ENCODE results near the gene ATXN2.
"Not testable (repeated sequence)": the region's sequence is repeated elsewhere in the genome, so short reads cannot be mapped to it uniquely, and the experiment has no call there.

The ATXN2 gene

GRCh38 chr12:111413442-111414086 is 185.6 kb downstream of the ATXN2 start:
- no peak for DNase-seq

GRCh38 chr12:111412830-111413441 is 186.2 kb downstream of the ATXN2 start:
- DNase-seq, result no peak

GRCh38 chr12:111412007-111412829 is 186.9 kb downstream of the ATXN2 start:
- DNase-seq, result no peak

DNA sequence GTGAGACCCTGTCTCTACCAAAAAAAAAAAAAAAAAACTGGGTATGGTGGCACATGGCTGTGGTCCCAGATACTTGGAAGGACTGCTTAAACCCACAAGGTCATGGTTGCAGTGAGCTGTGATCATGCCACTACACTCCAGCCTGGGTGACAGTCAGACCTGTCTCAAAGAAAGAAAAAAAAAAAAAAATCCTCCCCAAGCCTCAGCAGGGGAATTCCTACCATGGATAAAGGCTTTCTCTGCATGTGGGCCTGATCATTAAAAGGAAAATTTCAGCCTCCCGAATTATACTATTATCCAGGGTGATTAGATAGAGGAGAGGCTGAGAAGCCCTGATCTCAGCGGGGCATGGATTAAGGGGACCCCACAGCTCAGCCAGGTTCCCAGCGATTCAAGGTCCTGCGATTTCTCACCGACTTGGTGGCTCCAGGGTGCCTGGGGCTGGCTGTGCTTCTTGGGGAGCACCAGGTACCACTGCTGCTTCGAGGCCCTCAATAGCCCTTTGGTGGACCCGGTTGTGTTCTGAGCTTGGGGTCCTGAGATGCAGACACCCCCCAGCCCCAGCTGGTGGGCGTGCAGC is 187.8 kb downstream of the ATXN2 start:
- DNase-seq, result no peak

DNA sequence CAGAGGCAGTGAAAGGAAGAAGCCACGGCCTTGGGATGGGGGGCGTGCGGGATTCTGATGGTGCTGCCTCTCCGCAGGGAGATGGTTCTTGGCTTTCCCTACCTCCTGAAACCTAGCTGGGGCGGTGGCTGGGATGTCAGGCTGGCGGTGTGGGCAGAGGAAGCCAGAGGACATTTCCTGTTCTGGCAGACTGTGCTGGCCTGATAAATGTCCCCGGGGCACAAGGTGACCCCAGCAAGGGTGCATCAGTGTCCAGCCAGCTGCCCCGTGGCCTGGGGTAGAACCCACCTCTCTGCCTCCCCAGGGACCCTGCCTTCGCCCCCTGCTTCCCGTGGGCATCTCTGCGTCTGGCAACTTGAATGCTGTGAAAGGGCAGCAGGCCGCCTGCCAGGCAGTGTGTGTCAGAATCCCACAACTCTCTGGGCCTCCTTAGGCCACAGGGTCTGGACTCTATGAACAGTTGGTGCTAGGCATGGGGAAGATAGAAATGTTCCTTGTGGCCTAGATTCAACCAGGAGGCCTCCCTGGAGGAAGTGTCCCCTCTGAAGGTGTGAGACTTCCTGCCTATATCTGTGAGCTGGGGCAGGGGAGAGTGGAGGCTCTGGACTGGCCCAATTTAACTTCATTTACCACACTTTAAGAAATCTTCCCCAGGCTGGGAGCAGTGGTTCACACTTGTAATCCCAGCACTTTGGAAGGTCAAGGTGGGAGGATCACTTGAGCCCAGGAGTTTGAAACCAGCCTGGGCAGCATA is 188.5 kb downstream of the ATXN2 start:
- DNase-seq, result no peak

GRCh38 chr12:111409780-111410430 is 189.2 kb downstream of the ATXN2 start:
- DNase-seq, result no peak

DNA sequence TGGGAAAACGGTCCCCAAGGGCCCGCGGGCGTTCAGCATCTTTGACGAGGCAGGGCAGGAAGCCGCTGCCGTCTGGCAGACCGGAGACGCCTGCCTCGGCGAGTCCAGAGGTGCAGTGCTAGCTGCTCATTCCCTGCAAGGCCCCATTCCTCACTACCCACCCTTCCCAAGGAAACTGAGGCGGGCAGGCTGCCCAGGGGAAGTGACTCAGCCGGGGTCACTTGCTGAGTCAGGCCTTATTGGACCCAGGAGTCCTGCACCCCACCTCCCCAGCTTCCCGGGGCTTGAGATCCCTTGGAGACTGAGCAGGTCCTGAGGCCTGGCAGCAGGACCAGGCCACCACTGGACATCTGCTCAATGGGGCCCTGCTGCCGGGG is 189.7 kb downstream of the ATXN2 start:
- DNase-seq, result no peak

- DNase-seq, result no peak
Measured at GRCh38 chr12:111408686-111409402, 190.3 kb downstream of the ATXN2 start.

DNA sequence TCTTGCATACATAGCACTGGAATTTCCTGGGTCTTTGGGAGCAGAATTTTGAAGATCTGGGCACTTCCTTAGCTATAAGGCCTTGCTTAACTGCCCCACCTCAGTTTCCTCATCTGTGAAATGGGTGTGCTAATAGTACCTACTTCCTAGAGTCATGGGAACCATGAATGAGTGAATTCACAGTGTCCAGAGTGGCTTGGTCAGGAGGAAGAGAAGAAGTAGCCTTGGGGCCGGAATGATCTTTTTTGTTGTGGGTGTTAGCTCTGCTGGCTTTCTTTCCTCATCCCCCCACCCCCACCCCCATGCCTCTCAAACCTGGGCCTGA is 191.0 kb downstream of the ATXN2 start:
- DNase-seq, result no peak

- DNase-seq, result no peak
Measured at GRCh38 chr12:111407377-111408115, 191.6 kb downstream of the ATXN2 start.

GRCh38 chr12:111406474-111407376 is 192.4 kb downstream of the ATXN2 start:
- peak; percentile 84 for DNase-seq

- no peak for DNase-seq
Measured at GRCh38 chr12:111405859-111406473, 193.1 kb downstream of the ATXN2 start, which contains the start of gene SH2B3. TSS of gene SH2B3 (plus strand) at chr12:111405923. CDS start at chr12:111418146, 12,223 bp downstream.

DNA sequence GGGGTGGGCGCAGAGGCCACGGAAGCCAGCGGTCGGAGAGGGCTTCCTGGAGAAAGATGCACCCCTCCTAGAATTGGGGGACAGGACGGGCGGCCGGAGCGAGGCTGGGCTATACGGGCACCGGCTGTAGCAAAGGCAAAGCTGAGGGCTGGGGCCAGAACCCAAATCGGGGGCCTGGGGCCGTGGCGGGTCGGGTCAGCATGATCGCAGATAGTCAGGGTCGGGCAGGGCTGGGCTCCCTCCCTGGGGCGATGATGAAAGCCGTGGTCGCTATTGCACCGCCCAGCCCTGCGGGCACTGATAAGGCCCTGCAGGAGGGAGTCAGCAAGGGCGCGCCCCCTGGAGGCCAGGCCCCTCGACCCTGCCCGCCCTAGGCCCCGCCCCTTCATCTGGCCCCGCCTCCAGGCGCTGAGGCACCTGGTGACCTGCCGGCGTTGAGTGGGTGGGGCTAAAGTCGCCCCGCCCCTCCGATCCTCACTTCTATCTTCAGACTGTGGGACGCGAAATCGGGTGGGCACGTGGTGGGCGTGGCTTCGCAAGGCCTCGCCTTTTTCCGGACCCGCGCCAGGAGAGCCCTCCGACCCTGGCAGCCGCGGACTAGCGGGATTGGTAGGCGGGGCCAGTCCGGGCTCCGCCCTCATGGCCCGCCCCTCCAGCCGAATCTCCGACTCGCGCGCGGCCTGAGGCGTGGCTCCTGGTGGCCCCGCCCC is 193.8 kb downstream of the ATXN2 start:
- DNase-seq, result peak; percentile 100

GRCh38 chr12:111404362-111405148 is 194.6 kb downstream of the ATXN2 start:
- peak; percentile 92 for DNase-seq

DNA sequence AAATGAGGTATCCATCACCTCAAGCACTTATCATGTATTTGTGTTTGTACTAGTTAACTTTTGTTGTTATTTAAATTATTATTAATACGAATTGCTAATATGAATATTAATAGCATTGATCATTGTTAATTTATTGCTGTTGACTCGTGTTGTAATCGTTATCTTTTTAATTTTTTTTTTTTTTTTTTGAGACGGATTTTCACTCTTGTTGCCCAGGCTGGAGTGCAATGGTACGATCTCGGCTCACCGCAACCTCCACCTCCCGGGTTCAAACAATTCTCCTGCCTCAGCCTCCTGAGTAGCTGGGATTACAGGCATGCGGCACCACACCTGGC is 196.7 kb downstream of the ATXN2 start:
- not testable (repeated sequence) for DNase-seq
